Measurements from ENCODE around the gene THADA. TPM values are rescaled to one million over a fixed set of nuclear protein-coding genes. Genes with fewer than 3 reads are reported as not detected.
"Not testable (repeated sequence)": the region's sequence is repeated elsewhere in the genome, so short reads cannot be mapped to it uniquely, and the experiment has no call there.

Gene THADA
- total RNA-seq, 4 donors from 2014 or later, result 49.9 to 90.2 (median 65.2) TPM

DNA sequence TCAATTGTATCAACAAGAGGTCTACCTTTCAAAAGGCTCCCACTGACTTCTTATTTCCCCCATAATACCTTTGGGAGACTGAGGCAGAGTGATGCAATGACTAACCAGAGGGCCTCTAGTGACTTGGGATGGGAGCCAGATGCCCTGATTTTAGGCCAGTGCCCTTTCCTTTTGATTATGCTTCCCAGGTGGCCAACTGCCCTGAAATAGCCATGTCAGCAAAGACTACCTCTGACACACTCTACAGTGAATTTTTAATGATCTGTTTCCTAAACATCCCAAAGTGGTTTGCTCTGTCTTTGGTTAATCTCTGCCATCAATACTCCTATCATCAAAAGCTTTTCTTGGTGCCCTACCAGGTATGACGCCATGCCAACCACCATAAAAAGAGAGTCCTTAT is 303.5 kb downstream of the THADA start:
- H3K9me3 ChIP-seq, result no peaks in the 10 kb centered on the region
- no peak for TF ChIP-seq POLR2A (IDR thresholded peaks at IDR 0.05)
- TF ChIP-seq, protein P1, sequence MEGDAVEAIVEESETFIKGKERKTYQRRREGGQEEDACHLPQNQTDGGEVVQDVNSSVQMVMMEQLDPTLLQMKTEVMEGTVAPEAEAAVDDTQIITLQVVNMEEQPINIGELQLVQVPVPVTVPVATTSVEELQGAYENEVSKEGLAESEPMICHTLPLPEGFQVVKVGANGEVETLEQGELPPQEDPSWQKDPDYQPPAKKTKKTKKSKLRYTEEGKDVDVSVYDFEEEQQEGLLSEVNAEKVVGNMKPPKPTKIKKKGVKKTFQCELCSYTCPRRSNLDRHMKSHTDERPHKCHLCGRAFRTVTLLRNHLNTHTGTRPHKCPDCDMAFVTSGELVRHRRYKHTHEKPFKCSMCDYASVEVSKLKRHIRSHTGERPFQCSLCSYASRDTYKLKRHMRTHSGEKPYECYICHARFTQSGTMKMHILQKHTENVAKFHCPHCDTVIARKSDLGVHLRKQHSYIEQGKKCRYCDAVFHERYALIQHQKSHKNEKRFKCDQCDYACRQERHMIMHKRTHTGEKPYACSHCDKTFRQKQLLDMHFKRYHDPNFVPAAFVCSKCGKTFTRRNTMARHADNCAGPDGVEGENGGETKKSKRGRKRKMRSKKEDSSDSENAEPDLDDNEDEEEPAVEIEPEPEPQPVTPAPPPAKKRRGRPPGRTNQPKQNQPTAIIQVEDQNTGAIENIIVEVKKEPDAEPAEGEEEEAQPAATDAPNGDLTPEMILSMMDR (IDR thresholded peaks at IDR 0.05), result no peak
- no peak for DNase-seq
- H3K4me1 ChIP-seq, result peaks cover 14 to 27% of the 10 kb centered on the region in 2 donors
- peak overlapping the region in 2 of 3 donors; percentile 77 to 90 for H3K27ac ChIP-seq
- WGBS, 2 donors, result 96 to 100% methylated on average over 1 of the region's 1 CpG
- H3K36me3 ChIP-seq, result no peaks in the 10 kb centered on the region
- no peaks in the 10 kb centered on the region for H3K27me3 ChIP-seq
- H3K4me3 ChIP-seq (replicated peaks in 1 of 3), result no peak overlapping the region
- intact Hi-C loops (cut with DNase I), result no loop called here

DNA sequence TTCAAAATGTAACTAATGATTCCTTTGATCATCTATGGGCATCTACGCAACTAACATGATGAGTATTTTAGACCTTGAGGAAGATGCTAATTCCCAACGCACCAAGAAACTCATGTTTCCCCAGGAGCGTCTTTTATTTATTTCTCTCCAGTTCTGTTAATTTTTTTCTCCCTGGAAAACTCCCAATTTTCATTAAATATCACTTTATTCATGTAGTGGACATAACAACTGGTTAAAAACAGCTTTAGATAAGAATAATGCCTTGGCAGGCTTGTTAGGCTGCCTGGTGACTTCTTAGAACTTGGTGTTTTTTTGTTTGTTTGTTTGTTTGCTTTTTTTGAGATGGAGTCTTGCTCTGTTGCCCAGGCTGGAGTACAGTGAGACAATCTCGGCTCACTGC is 306.5 kb downstream of the THADA start:
- WGBS, 2 donors, result 87 to 92% methylated on average over 4 of the region's 4 CpGs
- DNase-seq, result no peak
- Histone ChIP-seq H3K27ac (no peak overlapping the region), H3K4me1 (peaks cover 12 to 15% of the 10 kb centered on the region in 2 donors), H3K4me3 (replicated peaks in 1 of 3) (no peak overlapping the region), H3K27me3 (no peaks in the 10 kb centered on the region), H3K9me3 (no peaks in the 10 kb centered on the region), H3K36me3 (no peaks in the 10 kb centered on the region)
- intact Hi-C loops (cut with DNase I), result no loop called here
- TF ChIP-seq, protein P1 (IDR thresholded peaks at IDR 0.05), result no peak
- TF ChIP-seq POLR2A (IDR thresholded peaks at IDR 0.05), result no peak

DNA sequence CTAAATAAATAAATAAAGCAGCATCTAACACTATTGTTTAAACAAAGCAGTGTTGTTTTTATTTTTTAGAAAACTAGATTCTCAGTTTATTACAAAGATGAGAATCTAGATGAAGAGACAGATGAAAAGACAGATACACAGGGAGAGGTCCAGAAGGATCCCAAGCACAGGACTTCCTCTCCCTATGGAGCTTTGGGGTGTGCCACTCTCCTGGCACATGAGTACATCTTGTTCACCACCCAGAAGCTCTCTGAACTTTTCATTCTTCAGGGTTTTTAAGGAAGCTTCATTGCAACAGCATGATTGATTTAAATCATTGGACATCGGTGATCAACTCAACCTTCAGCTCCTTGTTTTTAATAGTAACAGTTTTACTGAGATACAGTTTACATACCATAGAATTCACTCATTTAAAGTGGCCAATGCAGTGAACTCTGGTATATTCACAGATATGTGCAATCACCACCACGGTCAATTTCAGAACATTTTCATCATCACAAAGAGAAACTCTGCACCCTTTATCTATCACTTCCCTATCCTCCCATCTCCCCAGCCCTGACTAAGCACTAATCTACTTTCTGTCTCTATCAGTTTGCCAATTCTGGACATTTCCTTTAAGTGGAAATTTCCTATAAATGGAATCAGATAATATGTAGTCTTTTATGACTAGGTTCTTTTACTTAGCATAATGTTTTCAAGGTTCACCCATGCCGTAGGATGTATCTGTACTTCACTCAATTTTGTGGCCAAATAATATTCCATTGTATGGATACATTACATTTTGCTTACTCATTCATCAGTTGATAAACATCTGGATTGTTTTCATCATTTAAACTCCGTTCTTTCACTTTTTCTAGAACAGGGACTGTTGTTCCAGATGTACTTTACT is 307.2 kb downstream of the THADA start:
- no peaks in the 10 kb centered on the region for H3K36me3 ChIP-seq
- H3K27ac ChIP-seq, result no peak overlapping the region
- H3K4me1 ChIP-seq, result peaks cover 6 to 10% of the 10 kb centered on the region in 2 donors
- intact Hi-C loops (cut with DNase I), result no loop called here
- no peak for TF ChIP-seq POLR2A (IDR thresholded peaks at IDR 0.05)
- TF ChIP-seq, protein P1 (IDR thresholded peaks at IDR 0.05), result no peak
- H3K27me3 ChIP-seq, result no peaks in the 10 kb centered on the region
- no peaks in the 10 kb centered on the region for H3K9me3 ChIP-seq
- 91 to 96% methylated on average over 4 of the region's 4 CpGs for WGBS, 2 donors
- no peak for DNase-seq
- H3K4me3 ChIP-seq (replicated peaks in 1 of 3), result no peak overlapping the region

DNA sequence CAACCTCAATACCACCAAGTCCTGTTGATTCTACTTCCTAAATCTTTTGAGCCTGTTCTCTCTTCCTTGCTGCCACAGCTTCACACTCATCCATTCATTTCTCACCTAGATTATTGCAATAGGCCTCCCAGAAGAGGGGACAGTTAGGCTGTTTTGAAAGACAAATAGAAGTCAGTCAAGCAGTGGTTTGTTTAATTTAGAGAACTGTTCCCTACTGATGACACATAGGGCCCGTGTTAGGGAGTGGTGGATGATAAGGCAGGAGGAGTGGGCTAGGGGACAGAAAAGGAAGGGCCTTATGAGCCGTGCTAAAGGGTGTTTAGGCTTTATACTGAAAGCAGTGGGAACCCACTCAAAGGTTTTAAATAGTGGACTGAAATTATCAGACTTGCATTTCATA is 309.9 kb downstream of the THADA start:
- Histone ChIP-seq H3K9me3 (no peaks in the 10 kb centered on the region), H3K4me3 (replicated peaks in 1 of 3) (no peak overlapping the region), H3K27me3 (no peaks in the 10 kb centered on the region), H3K4me1 (peaks cover 0 to 3% of the 10 kb centered on the region in 2 donors), H3K36me3 (no peaks in the 10 kb centered on the region), H3K27ac (peak overlapping the region in 1 of 3 donors; percentile 44)
- TF ChIP-seq POLR2A (IDR thresholded peaks at IDR 0.05), result no peak
- TF ChIP-seq, protein P1 (IDR thresholded peaks at IDR 0.05), result no peak
- DNase-seq, result no peak
- intact Hi-C loops (cut with DNase I), result no loop called here
- whole genome bisulfite sequencing, 2 donors, result 76 to 79% methylated on average over 2 of the region's 2 CpGs

DNA sequence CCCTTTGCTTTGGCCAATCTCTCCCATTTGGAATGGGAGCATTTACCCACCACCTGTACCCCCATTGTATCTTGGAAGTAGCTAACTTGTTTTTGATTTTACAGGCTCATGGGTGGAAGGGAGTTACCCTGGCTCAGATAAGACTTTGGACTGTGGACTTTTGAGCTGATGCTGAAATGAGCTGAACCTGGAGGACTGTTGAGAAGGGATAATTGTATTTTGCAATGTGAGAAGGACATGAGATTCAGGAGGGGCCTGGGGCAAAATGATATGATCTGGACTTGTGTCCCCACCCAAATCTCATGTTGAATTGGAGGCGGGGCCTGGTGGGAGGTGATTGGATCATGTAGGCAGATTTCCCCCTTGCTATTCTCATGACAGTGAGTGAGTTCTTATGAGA is 310.9 kb downstream of the THADA start:
- no peaks in the 10 kb centered on the region for H3K27me3 ChIP-seq
- DNase-seq, result no peak
- H3K4me1 ChIP-seq, result peaks cover 0 to 3% of the 10 kb centered on the region in 2 donors
- H3K27ac ChIP-seq, result no peak overlapping the region
- no peaks in the 10 kb centered on the region for H3K36me3 ChIP-seq
- TF ChIP-seq, protein P1 (IDR thresholded peaks at IDR 0.05), result no peak
- no peak for TF ChIP-seq POLR2A (IDR thresholded peaks at IDR 0.05)
- no peak overlapping the region for H3K4me3 ChIP-seq (replicated peaks in 1 of 3)
- H3K9me3 ChIP-seq, result no peaks in the 10 kb centered on the region
- intact Hi-C loops (cut with DNase I), result no loop called here
- WGBS, 2 donors, result 94 to 96% methylated on average over 1 of the region's 1 CpG

DNA sequence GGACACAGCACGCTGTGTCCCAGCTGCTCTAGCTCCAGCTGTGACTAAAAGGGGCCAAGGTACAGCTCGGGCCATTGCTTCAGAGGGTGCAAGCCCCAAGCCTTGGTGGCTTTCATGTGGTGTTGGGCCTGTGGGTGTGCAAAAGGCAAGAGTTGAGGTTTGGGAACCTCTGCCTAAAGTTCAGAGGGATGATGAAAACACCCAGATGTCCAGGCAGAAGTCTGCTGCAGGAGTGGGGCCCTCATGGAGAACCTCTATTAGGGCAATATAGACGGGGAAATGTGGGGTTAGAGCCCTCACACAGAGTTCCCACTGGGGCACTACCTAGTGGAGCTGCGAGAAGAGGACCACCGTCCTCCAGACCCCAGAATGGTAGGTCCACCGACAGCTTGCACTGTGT is 311.5 kb downstream of the THADA start:
- 92 to 94% methylated on average over 4 to 6 of the region's 6 CpGs for WGBS, 2 donors
- H3K9me3 ChIP-seq; intact Hi-C loops (cut with DNase I); H3K27ac ChIP-seq; H3K4me3 ChIP-seq (replicated peaks in 1 of 3); H3K36me3 ChIP-seq; H3K27me3 ChIP-seq; DNase-seq; H3K4me1 ChIP-seq: not testable (repeated sequence)

Measured in thyroid gland (tissue), 4 donors.